Stimulated activated naive CD4-positive, alpha-beta T cell (primary cell): ENCODE results near the gene HNF1A.

Experiments
- DNase-seq, 6 experiments: peaks; one replicate each; lab custom pipeline; 2025; lab: John Stamatoyannopoulos, UW

Gene HNF1A

GRCh38 chr12:121050725-121051124 lies 72.4 kb downstream of the HNF1A start:
- no peak for DNase-seq
